Epithelial cell of esophagus (primary cell): ENCODE results near the gene DGKE.

Experiments
- DNase-seq: peaks from one replicate; pipeline ENCODE4 v3.0.0; 2010; ENCODE audit warnings: low read depth
- H3K4me3 ChIP-seq: 2 replicates; pipeline ENCODE4 v1.5.1; 2011; ENCODE audit warnings: mild to moderate bottlenecking, low read length, control low read depth
- TF ChIP-seq, protein P1 (sequence below): IDR thresholded peaks from 2 replicates; pipeline ENCODE4 v1.5.1; 2011; ENCODE audit warnings: low read depth, mild to moderate bottlenecking, low read length, control low read depth, inconsistent platforms; ENCODE audit not compliant: insufficient read depth; ENCODE audit errors: missing control alignments

Gene DGKE

DNA sequence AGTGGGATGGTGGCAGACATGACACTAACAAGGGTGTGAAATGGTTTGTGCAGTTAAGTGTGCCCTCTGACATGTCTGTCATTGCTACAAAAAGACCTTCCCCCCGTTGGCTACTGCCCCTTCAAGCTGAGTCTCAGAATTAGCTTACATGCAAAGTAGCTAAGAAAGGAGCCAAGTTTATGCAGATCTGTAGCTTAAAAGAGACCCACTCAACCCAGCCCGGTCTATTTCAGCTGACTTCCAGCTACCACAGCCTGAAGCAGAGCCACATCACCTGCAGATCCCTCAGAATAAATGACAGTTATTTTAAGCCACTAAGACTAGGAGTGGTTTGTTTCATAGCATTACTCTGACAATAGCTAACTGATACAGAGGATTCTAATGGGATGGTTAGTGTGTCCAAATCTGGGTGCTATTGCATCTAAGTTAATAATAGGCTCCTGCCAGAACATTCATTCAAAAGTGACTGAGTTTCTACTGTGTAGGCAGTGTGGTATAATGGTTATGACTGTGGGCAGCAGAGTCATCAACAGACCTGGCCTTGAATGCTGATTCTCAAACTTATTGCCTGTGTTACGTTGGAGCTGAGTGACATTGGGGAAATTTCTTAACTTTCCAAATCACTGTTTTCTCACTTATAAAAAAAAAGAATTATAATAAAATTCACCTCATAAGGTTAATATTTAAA lies 12.0 kb upstream of the DGKE start:
- no peak for DNase-seq
- H3K4me3 ChIP-seq = no peak overlapping the region
- TF ChIP-seq, protein P1, sequence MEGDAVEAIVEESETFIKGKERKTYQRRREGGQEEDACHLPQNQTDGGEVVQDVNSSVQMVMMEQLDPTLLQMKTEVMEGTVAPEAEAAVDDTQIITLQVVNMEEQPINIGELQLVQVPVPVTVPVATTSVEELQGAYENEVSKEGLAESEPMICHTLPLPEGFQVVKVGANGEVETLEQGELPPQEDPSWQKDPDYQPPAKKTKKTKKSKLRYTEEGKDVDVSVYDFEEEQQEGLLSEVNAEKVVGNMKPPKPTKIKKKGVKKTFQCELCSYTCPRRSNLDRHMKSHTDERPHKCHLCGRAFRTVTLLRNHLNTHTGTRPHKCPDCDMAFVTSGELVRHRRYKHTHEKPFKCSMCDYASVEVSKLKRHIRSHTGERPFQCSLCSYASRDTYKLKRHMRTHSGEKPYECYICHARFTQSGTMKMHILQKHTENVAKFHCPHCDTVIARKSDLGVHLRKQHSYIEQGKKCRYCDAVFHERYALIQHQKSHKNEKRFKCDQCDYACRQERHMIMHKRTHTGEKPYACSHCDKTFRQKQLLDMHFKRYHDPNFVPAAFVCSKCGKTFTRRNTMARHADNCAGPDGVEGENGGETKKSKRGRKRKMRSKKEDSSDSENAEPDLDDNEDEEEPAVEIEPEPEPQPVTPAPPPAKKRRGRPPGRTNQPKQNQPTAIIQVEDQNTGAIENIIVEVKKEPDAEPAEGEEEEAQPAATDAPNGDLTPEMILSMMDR = no peak

DNA sequence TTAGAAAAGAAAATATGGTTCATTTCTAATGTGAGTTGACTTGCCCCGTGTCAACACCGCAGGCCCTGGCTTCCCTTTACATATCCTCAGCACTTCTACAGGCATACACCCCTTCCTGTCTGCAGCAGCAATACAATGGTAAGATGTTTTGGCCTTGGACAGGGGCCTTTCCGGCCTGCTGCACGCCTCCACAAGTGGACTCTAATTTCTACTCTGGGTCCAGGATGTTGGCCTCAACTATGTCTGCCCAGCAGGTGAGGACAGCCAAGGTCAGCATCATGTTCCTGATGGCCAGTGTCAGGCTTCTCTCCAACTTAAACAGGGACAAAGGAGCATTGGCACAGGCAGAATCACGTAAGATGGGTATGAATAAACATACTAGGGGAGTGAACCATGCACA lies 11.2 kb upstream of the DGKE start:
- DNase-seq = no peak
- TF ChIP-seq, protein P1 = no peak
- H3K4me3 ChIP-seq = no peak overlapping the region

DNA sequence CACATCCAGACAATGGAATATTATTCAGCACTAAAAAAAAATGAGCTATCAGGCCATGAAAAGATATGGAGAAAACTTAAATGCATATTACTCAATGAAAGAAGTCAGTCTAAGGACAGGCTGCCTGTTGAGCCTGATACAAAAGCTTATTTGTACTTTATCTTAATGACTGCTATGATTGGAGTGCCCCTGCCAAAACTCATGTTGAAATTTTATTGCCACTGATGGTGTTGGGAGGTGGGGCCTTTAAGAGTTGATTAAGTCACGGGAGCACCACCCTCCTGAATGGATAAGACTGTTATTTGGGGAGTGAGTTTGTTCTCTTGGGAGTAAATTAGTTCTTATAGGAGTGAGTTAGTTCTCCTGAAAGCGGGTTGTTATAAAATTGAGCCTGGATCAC lies 10.1 kb upstream of the DGKE start:
- TF ChIP-seq, protein P1 = no peak
- no peak for DNase-seq
- no peak overlapping the region for H3K4me3 ChIP-seq

DNA sequence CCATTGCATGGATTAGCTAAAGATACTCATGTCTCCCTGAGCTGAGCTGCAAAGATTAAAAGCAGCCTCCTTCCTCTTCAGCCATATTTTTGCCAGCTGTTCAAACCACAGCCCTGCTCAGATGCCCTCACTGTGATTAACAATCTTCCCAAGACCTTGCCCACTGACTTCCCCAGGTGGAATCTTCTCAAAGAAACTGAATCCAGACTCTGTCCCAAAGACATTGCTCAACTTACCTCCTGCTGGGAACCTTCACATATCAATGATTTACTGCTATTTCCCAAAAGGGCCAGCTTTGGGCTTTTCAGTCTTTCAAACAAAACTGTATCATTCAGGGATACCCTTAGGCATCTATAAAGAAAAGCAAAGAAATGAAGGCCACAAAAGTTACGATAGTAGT lies 9.4 kb upstream of the DGKE start:
- TF ChIP-seq, protein P1 = no peak
- H3K4me3 ChIP-seq = no peak overlapping the region
- DNase-seq = no peak

DNA sequence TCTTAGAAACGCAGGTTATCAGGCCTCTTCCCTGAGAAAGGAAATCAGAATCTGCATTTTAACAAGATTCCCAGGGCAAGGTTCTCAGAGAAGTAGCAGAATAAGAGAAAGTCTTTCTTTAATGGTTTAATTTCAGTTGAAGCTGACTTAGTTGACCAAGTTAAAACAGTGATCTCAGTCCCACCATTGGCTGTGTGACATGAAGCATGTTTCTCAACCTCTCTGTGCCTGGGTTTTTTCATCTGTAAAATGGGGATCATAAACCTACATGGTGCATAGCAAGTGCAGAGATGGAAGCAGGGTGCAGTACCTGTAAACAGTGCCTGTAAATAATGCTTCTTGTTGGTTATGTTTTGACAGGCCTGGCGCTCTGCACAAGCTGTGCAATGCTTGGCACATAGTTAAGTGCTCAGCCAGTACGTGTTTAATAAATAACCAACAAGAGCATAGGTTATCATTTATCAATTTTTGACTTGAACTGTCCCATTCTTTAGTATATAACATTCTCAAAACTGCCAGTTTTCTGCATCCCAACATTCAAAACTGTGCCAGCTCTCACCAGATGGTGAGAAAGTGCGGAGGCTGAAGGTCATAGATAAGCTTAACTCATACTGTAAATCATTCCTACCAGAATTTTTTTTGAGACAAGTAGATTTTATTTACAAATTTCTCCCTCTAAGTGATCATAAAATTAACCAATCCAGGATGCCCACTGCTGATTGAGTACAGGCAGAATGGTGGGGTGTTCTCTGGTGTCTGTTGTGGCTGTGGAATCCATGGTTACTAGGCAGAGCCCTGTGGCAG lies 7.1 kb upstream of the DGKE start:
- TF ChIP-seq, protein P1 = no peak
- no peak for DNase-seq

DNA sequence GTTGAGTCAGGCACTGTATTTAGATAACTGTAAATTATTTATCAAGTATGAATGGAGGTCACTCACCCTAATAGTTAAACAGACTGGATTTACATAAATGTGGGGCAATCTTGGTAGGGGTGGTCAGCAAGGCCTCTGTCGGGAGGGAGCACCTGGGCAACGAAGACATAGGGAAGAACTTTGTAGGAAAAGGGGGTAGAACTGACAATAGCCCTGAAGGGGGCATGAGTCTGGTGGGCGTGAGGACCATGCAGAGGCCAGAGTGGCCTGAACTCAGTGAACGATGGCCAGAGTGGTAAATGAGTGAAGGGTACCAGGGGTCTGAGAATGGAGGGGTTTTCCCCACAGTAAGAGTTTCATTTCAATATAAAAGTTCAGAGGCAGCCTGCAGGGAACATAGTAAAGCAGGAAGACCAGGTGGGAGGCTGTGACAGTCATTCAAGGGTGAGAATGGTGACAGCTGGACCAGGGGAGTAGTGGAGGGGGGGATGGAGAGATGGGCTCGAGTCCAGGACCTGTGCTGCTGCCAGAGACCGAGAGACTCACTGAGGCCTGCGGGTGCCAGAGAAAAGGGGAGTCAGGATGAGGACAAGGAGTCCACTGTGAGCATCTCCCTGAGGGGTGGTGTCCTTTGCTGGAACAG lies 3.1 kb upstream of the DGKE start:
- no peak overlapping the region for H3K4me3 ChIP-seq
- no peak for DNase-seq
- TF ChIP-seq, protein P1 = no peak

More for the DNA sequence above, 7.1 kb upstream of the DGKE start:
- no peak overlapping the region for H3K4me3 ChIP-seq
